SJCRH30 (cell line): ENCODE measurements around the gene TSPYL4. TPM values are rescaled to one million over a fixed set of nuclear protein-coding genes. Genes with fewer than 3 reads are reported as not detected.

Source experiments
- DNase-seq, 2 experiments: peaks; one replicate each; pipeline ENCODE4 v3.0.0-alpha.2; 2015 to 2020
- H3K27ac ChIP-seq: fragments of 250-450 bp; sonication (Bioruptor Pico); 2 replicates; pipeline ENCODE4 v1.5.1; 2020; ENCODE audit warnings: mild to moderate bottlenecking, moderate library complexity
- H3K27me3 ChIP-seq: fragments of 250-450 bp; sonication (Bioruptor Pico); 2 replicates; pipeline ENCODE4 v1.5.1; 2020; ENCODE audit warnings: mild to moderate bottlenecking, moderate library complexity
- H3K36me3 ChIP-seq: fragments of 250-450 bp; sonication (Bioruptor Pico); 2 replicates; pipeline ENCODE4 v1.5.1; 2020; ENCODE audit warnings: mild to moderate bottlenecking, moderate library complexity
- H3K4me1 ChIP-seq: fragments of 250-450 bp; sonication (Bioruptor Pico); 2 replicates; pipeline ENCODE4 v1.5.1; 2020; ENCODE audit warnings: mild to moderate bottlenecking, moderate library complexity
- H3K4me3 ChIP-seq: fragments of 250-450 bp; sonication (Bioruptor Pico); 2 replicates; pipeline ENCODE4 v1.5.1; 2020; ENCODE audit warnings: mild to moderate bottlenecking, moderate library complexity
- H3K9me3 ChIP-seq: fragments of 250-450 bp; sonication (Bioruptor Pico); replicated peaks from 2 replicates; pipeline ENCODE4 v1.5.1; 2020; ENCODE audit warnings: mild to moderate bottlenecking, moderate library complexity
- total RNA-seq: library from RNA; depleted of rRNA; stranded (reverse); fragments of >200 nt; shearing (Covaris generic); gene quantifications from 2 replicates; pipeline ENCODE4 v1.2.3, GENCODE V29; 2014

The TSPYL4 gene
- total RNA-seq, 1 experiment from 2014 or later = 13.4 TPM

- no peak for DNase-seq
- Histone ChIP-seq H3K4me1 (no peaks in the 10 kb centered on the region), H3K27ac (no peak overlapping the region), H3K9me3 (no peaks in the 10 kb centered on the region), H3K36me3 (no peaks in the 10 kb centered on the region), H3K27me3 (no peaks in the 10 kb centered on the region), H3K4me3 (no peak overlapping the region)
Observed at GRCh38 chr6:116223355-116223754, 30.5 kb downstream of the TSPYL4 start.

- Histone ChIP-seq H3K36me3 (no peaks in the 10 kb centered on the region), H3K4me3 (no peak overlapping the region), H3K4me1 (no peaks in the 10 kb centered on the region), H3K27ac (no peak overlapping the region), H3K27me3 (no peaks in the 10 kb centered on the region), H3K9me3 (no peaks in the 10 kb centered on the region)
- DNase-seq = no peak
Observed at GRCh38 chr6:116221911-116222310, 32.0 kb downstream of the TSPYL4 start.

- no peak for DNase-seq
- Histone ChIP-seq H3K27ac (no peak overlapping the region), H3K4me3 (no peak overlapping the region), H3K27me3 (no peaks in the 10 kb centered on the region), H3K9me3 (no peaks in the 10 kb centered on the region), H3K36me3 (no peaks in the 10 kb centered on the region), H3K4me1 (no peaks in the 10 kb centered on the region)
Observed at GRCh38 chr6:116221067-116221466, 32.8 kb downstream of the TSPYL4 start.

- H3K4me1 ChIP-seq = no peaks in the 10 kb centered on the region
- H3K36me3 ChIP-seq = no peaks in the 10 kb centered on the region
- no peak for DNase-seq
- H3K27ac ChIP-seq = no peak overlapping the region
- no peaks in the 10 kb centered on the region for H3K9me3 ChIP-seq
- H3K27me3 ChIP-seq = no peaks in the 10 kb centered on the region
- H3K4me3 ChIP-seq = no peak overlapping the region
Observed at GRCh38 chr6:116218866-116219265, 35.0 kb downstream of the TSPYL4 start.

GRCh38 chr6:116218172-116218633 lies 35.7 kb downstream of the TSPYL4 start:
- Histone ChIP-seq H3K27ac (no peak overlapping the region), H3K9me3 (no peaks in the 10 kb centered on the region), H3K4me3 (no peak overlapping the region), H3K4me1 (no peaks in the 10 kb centered on the region), H3K36me3 (no peaks in the 10 kb centered on the region), H3K27me3 (no peaks in the 10 kb centered on the region)
- DNase-seq = peak in 1 of 2 experiments; percentile 17

- H3K36me3 ChIP-seq = no peaks in the 10 kb centered on the region
- no peaks in the 10 kb centered on the region for H3K9me3 ChIP-seq
- no peak overlapping the region for H3K4me3 ChIP-seq
- no peaks in the 10 kb centered on the region for H3K27me3 ChIP-seq
- no peak overlapping the region for H3K27ac ChIP-seq
- DNase-seq = peak in 1 of 2 experiments; percentile 55
- no peaks in the 10 kb centered on the region; the same call in 1 of the 2 replicates for H3K4me1 ChIP-seq
Observed at GRCh38 chr6:116217069-116217468, 36.8 kb downstream of the TSPYL4 start.

- H3K9me3 ChIP-seq = no peaks in the 10 kb centered on the region
- H3K4me3 ChIP-seq = no peak overlapping the region
- no peaks in the 10 kb centered on the region for H3K36me3 ChIP-seq
- peaks cover 3% of the 10 kb centered on the region; the same call in 1 of the 2 replicates for H3K4me1 ChIP-seq
- H3K27ac ChIP-seq = no peak overlapping the region
- DNase-seq = no peak
- no peaks in the 10 kb centered on the region for H3K27me3 ChIP-seq
Observed at GRCh38 chr6:116215414-116215813, 38.5 kb downstream of the TSPYL4 start.

- DNase-seq = no peak
Observed at GRCh38 chr6:116214681-116215080, 39.2 kb downstream of the TSPYL4 start.

GRCh38 chr6:116210750-116211425 lies 43.0 kb downstream of the TSPYL4 start:
- DNase-seq = no peak
- H3K27me3 ChIP-seq = no peaks in the 10 kb centered on the region
- no peak overlapping the region for H3K27ac ChIP-seq
- no peak overlapping the region for H3K4me3 ChIP-seq
- no peaks in the 10 kb centered on the region for H3K9me3 ChIP-seq
- peaks cover 3% of the 10 kb centered on the region; the same call in 1 of the 2 replicates for H3K4me1 ChIP-seq
- H3K36me3 ChIP-seq = no peaks in the 10 kb centered on the region

More at GRCh38 chr6:116214681-116215080, 39.2 kb downstream of the TSPYL4 start:
- Histone ChIP-seq H3K27ac (no peak overlapping the region), H3K27me3 (no peaks in the 10 kb centered on the region), H3K4me3 (no peak overlapping the region), H3K36me3 (no peaks in the 10 kb centered on the region), H3K9me3 (no peaks in the 10 kb centered on the region), H3K4me1 (peaks cover 3% of the 10 kb centered on the region; the same call in 1 of the 2 replicates)

GRCh38 chr6:116210316-116210715 lies 43.6 kb downstream of the TSPYL4 start:
- Histone ChIP-seq H3K27ac (no peak overlapping the region), H3K4me3 (no peak overlapping the region), H3K27me3 (no peaks in the 10 kb centered on the region), H3K4me1 (peaks cover 3% of the 10 kb centered on the region; the same call in 1 of the 2 replicates), H3K9me3 (no peaks in the 10 kb centered on the region), H3K36me3 (no peaks in the 10 kb centered on the region)
- DNase-seq = no peak

GRCh38 chr6:116208056-116208785 lies 45.7 kb downstream of the TSPYL4 start:
- DNase-seq = no peak

GRCh38 chr6:116206231-116206903 lies 47.5 kb downstream of the TSPYL4 start:
- Histone ChIP-seq H3K36me3 (no peaks in the 10 kb centered on the region), H3K27ac (no peak overlapping the region), H3K9me3 (no peaks in the 10 kb centered on the region), H3K4me3 (no peak overlapping the region), H3K27me3 (no peaks in the 10 kb centered on the region), H3K4me1 (no peaks in the 10 kb centered on the region)
- DNase-seq = no peak

More at GRCh38 chr6:116208056-116208785, 45.7 kb downstream of the TSPYL4 start:
- Histone ChIP-seq H3K4me3 (no peak overlapping the region), H3K4me1 (peaks cover 3% of the 10 kb centered on the region; the same call in 1 of the 2 replicates), H3K27ac (no peak overlapping the region), H3K9me3 (no peaks in the 10 kb centered on the region), H3K36me3 (no peaks in the 10 kb centered on the region), H3K27me3 (no peaks in the 10 kb centered on the region)

GRCh38 chr6:116205281-116205680 lies 48.6 kb downstream of the TSPYL4 start:
- Histone ChIP-seq H3K4me3 (no peak overlapping the region), H3K27ac (no peak overlapping the region), H3K36me3 (no peaks in the 10 kb centered on the region), H3K4me1 (no peaks in the 10 kb centered on the region), H3K9me3 (no peaks in the 10 kb centered on the region), H3K27me3 (no peaks in the 10 kb centered on the region)
- no peak for DNase-seq

- no peak for DNase-seq
- Histone ChIP-seq H3K36me3 (no peaks in the 10 kb centered on the region), H3K4me3 (no peak overlapping the region)
Observed at GRCh38 chr6:116201538-116201937, 52.3 kb downstream of the TSPYL4 start.

More at GRCh38 chr6:116201538-116201937, 52.3 kb downstream of the TSPYL4 start:
- Histone ChIP-seq H3K27me3 (no peaks in the 10 kb centered on the region), H3K9me3 (no peaks in the 10 kb centered on the region), H3K4me1 (peaks cover 4% of the 10 kb centered on the region), H3K27ac (no peak overlapping the region)
